Colonic mucosa (tissue), 4 donors: ENCODE measurements around the gene TIMM29. TPM values are rescaled to one million over a fixed set of nuclear protein-coding genes. Genes with fewer than 3 reads are reported as not detected.

Experiments
- DNase-seq: peaks from one replicate; pipeline ENCODE4 v3.0.0-alpha.2; 2020
- H3K27ac ChIP-seq: fragments of 200-600 bp; one replicate; pipeline ENCODE4 v1.8.0; 2021
- H3K27me3 ChIP-seq: fragments of 200-600 bp; one replicate; pipeline ENCODE4 v1.8.0; 2021
- H3K36me3 ChIP-seq: fragments of 200-600 bp; one replicate; pipeline ENCODE4 v1.8.0; 2021
- H3K4me1 ChIP-seq: fragments of 200-600 bp; one replicate; pipeline ENCODE4 v1.8.0; 2021; ENCODE audit warnings: mild to moderate bottlenecking
- H3K4me3 ChIP-seq: fragments of 200-600 bp; one replicate; pipeline ENCODE4 v1.8.0; 2021
- H3K9ac ChIP-seq, 2 donors: one replicate each; pipeline ENCODE4 v1.7.0; 2013; ENCODE audit warnings: control low read depth in 2 of 2, low read depth in 2 of 2, low read length in 2 of 2
- H3K9me3 ChIP-seq: fragments of 200-600 bp; one replicate; pipeline ENCODE4 v1.8.0; 2021
- intact Hi-C: fragments of 100-400 bp; cut with DNase I; formaldehyde crosslinking; loops from one replicate; pipeline ENCODE4 v1.14.1; 2022
- total RNA-seq, 2 donors: library from RNA; stranded (reverse); fragmentation: NEBNext Ultra II Directional in 1 of 2; extraction: Animal tissue kit (Norgen Biotek cat#: 25700) in 1 of 2; gene quantifications; one replicate each; pipeline ENCODE4 v1.2.1, GENCODE V29; 2021
- TF ChIP-seq, protein P1 (sequence below): fragments of 200-600 bp; IDR thresholded peaks from one replicate; pipeline ENCODE4 v1.8.0; 2022; ENCODE audit warnings: antibody characterized with exemption, mild to moderate bottlenecking
- donor health status: healthy.
- donor health status: DM: no; HTN: no; CAD: no.
- donor health status: DM: no; HTN: no; CAD: no.

The TIMM29 gene
- total RNA-seq, 2 donors from 2014 or later: 25.5 to 31.5 TPM

DNA sequence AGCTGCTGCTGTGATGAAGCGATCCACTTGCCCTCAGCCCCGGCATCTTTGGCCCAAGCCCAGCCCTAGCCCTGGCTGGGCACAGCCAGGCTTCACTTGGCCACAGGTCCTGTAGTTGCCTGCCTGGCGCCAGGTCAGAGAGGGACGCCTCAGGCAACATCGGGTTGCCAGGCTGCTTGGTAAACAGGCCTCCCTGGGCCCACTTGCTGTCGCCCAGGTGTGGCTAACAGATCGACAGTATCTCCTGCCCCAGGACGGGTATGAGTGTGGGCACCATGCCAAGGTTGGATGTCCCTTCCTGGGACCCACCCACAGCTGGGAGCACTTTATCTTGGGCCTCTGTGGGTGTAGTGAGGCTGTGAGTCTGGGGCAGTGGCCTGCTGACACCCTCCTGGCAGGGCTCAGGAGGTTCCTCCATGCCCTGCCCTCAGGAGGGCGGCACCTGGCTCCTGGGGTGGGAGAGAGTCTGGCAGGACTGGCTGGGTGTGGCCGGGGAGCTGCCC is 29.4 kb upstream of the TIMM29 start:
- peaks cover 28% of the 10 kb centered on the region for H3K4me1 ChIP-seq
- intact Hi-C loops: no loop called here
- H3K9ac ChIP-seq: peak overlapping the region; percentile 6 to 70
- no peaks in the 10 kb centered on the region for H3K9me3 ChIP-seq
- peak; percentile 93 for DNase-seq
- no peaks in the 10 kb centered on the region for H3K27me3 ChIP-seq
- H3K4me3 ChIP-seq: no peak overlapping the region
- H3K27ac ChIP-seq: peak overlapping the region; percentile 70
- no peaks in the 10 kb centered on the region for H3K36me3 ChIP-seq
- TF ChIP-seq, protein P1, sequence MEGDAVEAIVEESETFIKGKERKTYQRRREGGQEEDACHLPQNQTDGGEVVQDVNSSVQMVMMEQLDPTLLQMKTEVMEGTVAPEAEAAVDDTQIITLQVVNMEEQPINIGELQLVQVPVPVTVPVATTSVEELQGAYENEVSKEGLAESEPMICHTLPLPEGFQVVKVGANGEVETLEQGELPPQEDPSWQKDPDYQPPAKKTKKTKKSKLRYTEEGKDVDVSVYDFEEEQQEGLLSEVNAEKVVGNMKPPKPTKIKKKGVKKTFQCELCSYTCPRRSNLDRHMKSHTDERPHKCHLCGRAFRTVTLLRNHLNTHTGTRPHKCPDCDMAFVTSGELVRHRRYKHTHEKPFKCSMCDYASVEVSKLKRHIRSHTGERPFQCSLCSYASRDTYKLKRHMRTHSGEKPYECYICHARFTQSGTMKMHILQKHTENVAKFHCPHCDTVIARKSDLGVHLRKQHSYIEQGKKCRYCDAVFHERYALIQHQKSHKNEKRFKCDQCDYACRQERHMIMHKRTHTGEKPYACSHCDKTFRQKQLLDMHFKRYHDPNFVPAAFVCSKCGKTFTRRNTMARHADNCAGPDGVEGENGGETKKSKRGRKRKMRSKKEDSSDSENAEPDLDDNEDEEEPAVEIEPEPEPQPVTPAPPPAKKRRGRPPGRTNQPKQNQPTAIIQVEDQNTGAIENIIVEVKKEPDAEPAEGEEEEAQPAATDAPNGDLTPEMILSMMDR: no peak

DNA sequence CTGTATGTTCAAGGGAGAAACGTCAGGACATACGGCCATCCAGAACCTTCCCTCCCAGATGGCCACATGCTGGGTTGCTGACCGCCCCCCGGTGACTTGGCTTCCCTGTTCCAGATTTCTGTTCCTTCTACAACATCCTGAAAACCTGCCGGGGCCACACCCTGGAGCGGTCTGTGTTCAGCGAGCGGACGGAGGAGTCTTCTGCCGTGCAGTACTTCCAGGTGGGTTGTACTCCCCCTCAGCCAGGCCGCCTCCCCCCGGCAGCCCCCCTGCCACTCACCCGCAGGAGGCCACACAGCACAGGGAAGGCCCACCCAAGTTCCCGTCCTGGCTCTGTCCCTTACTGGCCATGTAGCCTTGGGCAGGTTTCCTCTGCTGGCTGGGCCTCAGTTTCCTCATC is 20.7 kb upstream of the TIMM29 start:
- no peak for DNase-seq
- Histone ChIP-seq H3K9me3 (no peaks in the 10 kb centered on the region), H3K9ac (no peak overlapping the region), H3K4me3 (no peak overlapping the region), H3K36me3 (peaks cover 19% of the 10 kb centered on the region), H3K27me3 (no peaks in the 10 kb centered on the region), H3K27ac (no peak overlapping the region), H3K4me1 (no peaks in the 10 kb centered on the region)
- intact Hi-C loops: no loop called here
- TF ChIP-seq, protein P1: no peak

DNA sequence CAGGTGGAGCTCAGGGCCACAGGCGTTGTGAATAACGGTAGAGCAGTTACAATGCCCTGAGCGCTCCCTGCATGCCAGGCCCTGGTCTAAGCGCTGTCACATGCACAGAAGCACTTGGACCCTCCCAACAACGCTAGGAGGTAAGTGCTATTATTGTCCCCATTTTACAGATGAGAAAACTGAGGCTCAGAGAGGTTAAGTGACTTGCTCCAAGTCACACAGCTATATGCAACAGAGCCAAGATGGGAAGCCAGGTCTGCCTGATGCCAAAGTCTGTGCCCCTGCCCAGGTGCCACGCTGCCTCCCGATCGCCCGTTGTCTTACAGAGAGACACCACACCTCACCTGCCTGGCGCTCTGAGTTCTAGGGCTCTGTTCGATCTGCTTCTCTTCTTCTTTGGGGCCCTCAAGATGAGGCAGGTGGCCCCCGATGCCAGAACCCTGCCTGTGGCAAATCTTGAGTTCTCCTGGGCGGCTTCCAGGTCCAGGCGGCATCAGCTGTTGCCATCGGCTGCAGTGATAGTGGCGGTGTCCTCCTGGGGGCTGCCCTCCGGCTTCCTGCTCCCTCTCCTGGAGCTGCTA is 20.1 kb upstream of the TIMM29 start:
- H3K9ac ChIP-seq: no peak overlapping the region

DNA sequence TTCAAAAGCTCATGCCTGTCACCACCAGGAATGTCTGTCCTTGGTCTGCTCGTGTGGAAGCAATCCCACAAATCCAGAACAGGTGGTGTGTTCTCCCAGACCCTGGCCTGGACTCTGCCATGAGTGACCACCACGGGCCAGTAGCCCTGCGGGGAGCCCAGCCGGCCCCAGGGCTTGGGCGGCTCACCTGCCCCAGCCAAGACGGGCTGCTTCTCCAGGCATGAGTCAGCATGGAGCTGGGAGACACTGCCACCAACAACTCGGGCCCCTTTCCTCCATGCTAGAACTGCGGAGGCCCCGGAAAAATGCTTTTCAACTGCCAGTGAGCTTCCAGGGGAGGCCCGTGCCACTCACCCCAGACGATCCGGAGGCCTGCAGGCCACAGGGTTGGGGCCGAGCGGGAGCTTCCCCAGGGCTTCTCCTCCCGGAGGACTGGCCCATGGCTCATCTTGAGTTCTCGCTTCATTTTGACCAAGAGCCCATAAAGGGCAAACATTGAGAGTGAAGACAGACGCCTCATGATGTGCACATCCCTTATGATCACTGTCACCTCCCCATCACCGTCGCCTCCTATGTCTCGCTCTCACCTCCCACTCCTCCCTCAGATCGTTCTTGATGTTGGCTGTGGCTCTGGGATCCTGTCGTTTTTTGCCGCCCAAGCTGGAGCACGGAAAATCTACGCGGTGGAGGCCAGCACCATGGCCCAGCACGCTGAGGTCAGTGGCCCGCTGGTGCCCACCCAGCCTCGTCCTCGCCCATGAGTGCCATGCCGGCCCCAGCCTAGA is 16.8 kb upstream of the TIMM29 start:
- no peak overlapping the region for H3K27ac ChIP-seq
- no peaks in the 10 kb centered on the region for H3K9me3 ChIP-seq
- H3K4me3 ChIP-seq: no peak overlapping the region
- peaks cover 21% of the 10 kb centered on the region for H3K36me3 ChIP-seq
- TF ChIP-seq, protein P1: no peak
- H3K4me1 ChIP-seq: no peaks in the 10 kb centered on the region
- no peak overlapping the region for H3K9ac ChIP-seq
- no peaks in the 10 kb centered on the region for H3K27me3 ChIP-seq
- intact Hi-C loops: no loop called here
- DNase-seq: no peak

More for the DNA sequence above, 20.1 kb upstream of the TIMM29 start:
- Histone ChIP-seq H3K27ac (no peak overlapping the region), H3K4me3 (no peak overlapping the region), H3K4me1 (no peaks in the 10 kb centered on the region), H3K27me3 (no peaks in the 10 kb centered on the region), H3K9me3 (no peaks in the 10 kb centered on the region), H3K36me3 (peaks cover 21% of the 10 kb centered on the region)
- TF ChIP-seq, protein P1: no peak
- intact Hi-C loops: no loop called here
- DNase-seq: no peak

DNA sequence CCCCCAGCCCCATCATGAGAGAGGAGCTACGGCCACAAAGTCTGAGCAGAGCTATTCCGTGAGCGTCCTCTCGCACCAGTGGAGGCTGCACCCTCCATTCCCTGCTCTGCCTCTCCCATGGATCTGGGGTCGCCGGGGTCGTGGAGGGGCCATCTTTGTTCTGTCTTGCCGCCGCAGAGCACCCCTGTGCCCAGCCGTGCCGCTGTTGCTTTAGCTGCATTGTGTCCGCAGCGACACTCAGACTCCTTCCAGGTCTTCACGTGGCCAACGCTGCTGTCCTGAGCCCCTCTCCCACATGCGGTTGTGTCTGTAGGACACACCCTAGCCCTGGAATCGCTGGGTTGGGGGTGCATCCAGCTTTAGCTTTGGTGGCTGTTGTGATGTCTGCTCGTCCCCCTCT is 16.0 kb upstream of the TIMM29 start:
- Histone ChIP-seq H3K36me3 (peaks cover 21% of the 10 kb centered on the region), H3K9me3 (no peaks in the 10 kb centered on the region), H3K9ac (no peak overlapping the region), H3K4me1 (no peaks in the 10 kb centered on the region), H3K27ac (no peak overlapping the region), H3K27me3 (no peaks in the 10 kb centered on the region), H3K4me3 (no peak overlapping the region)
- DNase-seq: no peak
- intact Hi-C loops: no loop called here
- TF ChIP-seq, protein P1: no peak
